Pulmonary artery endothelial cell (primary cell): ENCODE measurements around the gene PDZD2. TPM values are rescaled to one million over a fixed set of nuclear protein-coding genes. Genes with fewer than 3 reads are reported as not detected.
"Not testable (repeated sequence)": the region's sequence is repeated elsewhere in the genome, so short reads cannot be mapped to it uniquely, and the experiment has no call there.

Source experiments
- DNase-seq: peaks from one replicate; pipeline ENCODE4 v3.0.0-alpha.2; 2011; ENCODE audit warnings: low read depth, low spot score
- total RNA-seq: library from RNA; depleted of rRNA; stranded (reverse); fragments of >200 nt; gene quantifications from 2 replicates; pipeline ENCODE4 v1.2.3, GENCODE V29; 2014

PDZD2 gene
- total RNA-seq, result 0.74 and 1.6 TPM in 2 replicates

GRCh38 chr5:31638748-31639418 lies at the start of gene PDZD2:
TSS of gene PDZD2 (plus strand) at chr5:31639131.
- DNase-seq, result no peak

- no peak for DNase-seq
These were observed 45.3 kb upstream of the PDZD2 start for GRCh38 chr5:31593665-31594064.

GRCh38 chr5:31596354-31596753 lies 42.6 kb upstream of the PDZD2 start:
- no peak for DNase-seq

GRCh38 chr5:31598640-31599611 lies 40.0 kb upstream of the PDZD2 start:
- no peak for DNase-seq

GRCh38 chr5:31602305-31602704 lies 36.6 kb upstream of the PDZD2 start:
- DNase-seq, result not testable (repeated sequence)

GRCh38 chr5:31604240-31604639 lies 34.7 kb upstream of the PDZD2 start:
- DNase-seq, result no peak

GRCh38 chr5:31604644-31605043 lies 34.3 kb upstream of the PDZD2 start:
- DNase-seq, result no peak

- DNase-seq, result no peak
These were observed 33.0 kb upstream of the PDZD2 start for GRCh38 chr5:31605920-31606319.

- no peak for DNase-seq
These were observed 31.4 kb upstream of the PDZD2 start for GRCh38 chr5:31607546-31607945.

GRCh38 chr5:31611002-31611401 lies 27.9 kb upstream of the PDZD2 start:
- no peak for DNase-seq

GRCh38 chr5:31613651-31614050 lies 25.3 kb upstream of the PDZD2 start:
- DNase-seq, result no peak

- DNase-seq, result no peak
These were observed 24.5 kb upstream of the PDZD2 start for GRCh38 chr5:31614151-31615020.

- no peak for DNase-seq
These were observed 21.1 kb upstream of the PDZD2 start for GRCh38 chr5:31617867-31618266.

- no peak for DNase-seq
These were observed 18.9 kb upstream of the PDZD2 start for GRCh38 chr5:31620026-31620425.

GRCh38 chr5:31623249-31623648 lies 15.7 kb upstream of the PDZD2 start:
- no peak for DNase-seq

- no peak for DNase-seq
These were observed 13.5 kb upstream of the PDZD2 start for GRCh38 chr5:31625394-31625793.

- no peak for DNase-seq
These were observed 12.8 kb upstream of the PDZD2 start for GRCh38 chr5:31626156-31626555.

- DNase-seq, result no peak
These were observed 12.2 kb upstream of the PDZD2 start for GRCh38 chr5:31626604-31627234.

GRCh38 chr5:31630931-31631330 lies 8.0 kb upstream of the PDZD2 start:
- DNase-seq, result no peak

- DNase-seq, result no peak
These were observed 6.5 kb upstream of the PDZD2 start for GRCh38 chr5:31632460-31632859.

- DNase-seq, result no peak
These were observed 3.5 kb upstream of the PDZD2 start for GRCh38 chr5:31635446-31635845.
